Vagina (tissue), 2 donors: ENCODE results near the gene CD46.

Experiments used
- CTCF ChIP-seq, 3 experiments: fragments of 450-650 bp in 2 of 3; fragments of 200-600 bp in 1 of 3; sonication (generic) in 1 of 3; IDR thresholded peaks; one replicate each; pipeline ENCODE4 v1.5.1; 2017 to 2019; ENCODE audit warnings: antibody characterized with exemption in 3 of 3, mild to moderate bottlenecking in 2 of 3, moderate library complexity in 2 of 3
- POLR2A ChIP-seq, 2 donors: fragments of 450-650 bp; IDR thresholded peaks; one replicate each; pipeline ENCODE4 v1.6.1; 2017; ENCODE audit warnings: antibody characterized with exemption in 2 of 2, mild to moderate bottlenecking in 2 of 2, moderate library complexity in 2 of 2
- POLR2AphosphoS5 ChIP-seq, 2 donors: sonication (generic); formaldehyde crosslinking; IDR thresholded peaks; one replicate each; pipeline ENCODE4 v1.9.0; 2017; ENCODE audit warnings: antibody characterized with exemption in 2 of 2, mild to moderate bottlenecking in 2 of 2, low read depth in 1 of 2; ENCODE audit not compliant: insufficient read depth in 1 of 2

- TF ChIP-seq CTCF (IDR thresholded peaks at IDR 0.05): no peak
- no peak for TF ChIP-seq POLR2A (IDR thresholded peaks at IDR 0.05)
- TF ChIP-seq POLR2AphosphoS5 (IDR thresholded peaks at IDR 0.05; ENCODE audit: insufficient read depth in 1 of 2, low read depth in 1 of 2): no peak
Measured at GRCh38 chr1:207838156-207839082, 86.6 kb downstream of the CD46 start.
